ENCODE measurements around the gene PIP5K1C. TPM values are rescaled to one million over a fixed set of nuclear protein-coding genes. Genes with fewer than 3 reads are reported as not detected.

The PIP5K1C gene
- polyA plus RNA-seq, 1 donor from 2014 or later: 7.1 TPM

DNA sequence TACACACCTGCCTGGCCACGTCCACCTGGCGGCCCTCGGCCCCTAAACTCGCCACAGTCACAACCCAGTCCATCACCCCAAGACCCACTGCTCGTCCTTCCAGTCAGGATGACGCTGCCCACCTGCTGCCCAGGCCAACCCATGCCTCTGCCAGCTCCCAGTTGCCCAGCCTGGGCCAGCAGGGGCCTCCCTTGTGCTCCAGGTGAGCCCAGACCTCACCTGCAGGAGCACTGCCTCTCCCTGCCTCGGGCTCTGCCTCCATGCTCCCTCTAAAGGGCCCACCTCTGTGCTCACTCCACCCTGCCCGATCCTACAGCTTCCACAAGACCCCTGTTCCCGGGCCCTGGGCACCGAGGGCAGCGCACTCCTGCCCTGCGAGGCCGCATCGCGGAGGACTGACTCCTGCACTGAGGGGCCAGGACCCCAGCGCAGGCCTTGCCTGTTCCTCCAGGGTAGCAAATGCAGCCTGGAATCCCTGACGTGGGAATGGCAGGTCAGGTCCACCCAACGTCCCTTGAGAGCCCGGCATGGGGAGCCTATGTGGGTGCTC lies 65.7 kb downstream of the PIP5K1C start:
- Histone ChIP-seq H3K27ac (ENCODE audit: low read length) (no peak overlapping the region), H3K36me3 (ENCODE audit: insufficient read depth, low read length) (no peaks in the 10 kb centered on the region)
- TF ChIP-seq POLR2AphosphoS5 (IDR thresholded peaks at IDR 0.05) (no peak), SMC3 (conservative IDR thresholded peaks at IDR 0.05; ENCODE audit: poor library complexity) (no peak), EZH2 (IDR thresholded peaks at IDR 0.05; ENCODE audit: borderline replicate concordance, insufficient read depth, low read length, poor library complexity, severe bottlenecking) (no peak), EP300 (conservative IDR thresholded peaks at IDR 0.05; ENCODE audit: poor library complexity, severe bottlenecking) (no peak), TAF1 (IDR thresholded peaks at IDR 0.05; ENCODE audit: low read depth) (no peak), MXI1 (conservative IDR thresholded peaks at IDR 0.05; ENCODE audit: poor library complexity, severe bottlenecking) (no peak), RAD21 (conservative IDR thresholded peaks at IDR 0.05) (no peak)
- TF ChIP-seq, protein P1, sequence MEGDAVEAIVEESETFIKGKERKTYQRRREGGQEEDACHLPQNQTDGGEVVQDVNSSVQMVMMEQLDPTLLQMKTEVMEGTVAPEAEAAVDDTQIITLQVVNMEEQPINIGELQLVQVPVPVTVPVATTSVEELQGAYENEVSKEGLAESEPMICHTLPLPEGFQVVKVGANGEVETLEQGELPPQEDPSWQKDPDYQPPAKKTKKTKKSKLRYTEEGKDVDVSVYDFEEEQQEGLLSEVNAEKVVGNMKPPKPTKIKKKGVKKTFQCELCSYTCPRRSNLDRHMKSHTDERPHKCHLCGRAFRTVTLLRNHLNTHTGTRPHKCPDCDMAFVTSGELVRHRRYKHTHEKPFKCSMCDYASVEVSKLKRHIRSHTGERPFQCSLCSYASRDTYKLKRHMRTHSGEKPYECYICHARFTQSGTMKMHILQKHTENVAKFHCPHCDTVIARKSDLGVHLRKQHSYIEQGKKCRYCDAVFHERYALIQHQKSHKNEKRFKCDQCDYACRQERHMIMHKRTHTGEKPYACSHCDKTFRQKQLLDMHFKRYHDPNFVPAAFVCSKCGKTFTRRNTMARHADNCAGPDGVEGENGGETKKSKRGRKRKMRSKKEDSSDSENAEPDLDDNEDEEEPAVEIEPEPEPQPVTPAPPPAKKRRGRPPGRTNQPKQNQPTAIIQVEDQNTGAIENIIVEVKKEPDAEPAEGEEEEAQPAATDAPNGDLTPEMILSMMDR (IDR thresholded peaks at IDR 0.05; ENCODE audit: poor library complexity, severe bottlenecking): no peak
- TF ChIP-seq, protein P2, sequence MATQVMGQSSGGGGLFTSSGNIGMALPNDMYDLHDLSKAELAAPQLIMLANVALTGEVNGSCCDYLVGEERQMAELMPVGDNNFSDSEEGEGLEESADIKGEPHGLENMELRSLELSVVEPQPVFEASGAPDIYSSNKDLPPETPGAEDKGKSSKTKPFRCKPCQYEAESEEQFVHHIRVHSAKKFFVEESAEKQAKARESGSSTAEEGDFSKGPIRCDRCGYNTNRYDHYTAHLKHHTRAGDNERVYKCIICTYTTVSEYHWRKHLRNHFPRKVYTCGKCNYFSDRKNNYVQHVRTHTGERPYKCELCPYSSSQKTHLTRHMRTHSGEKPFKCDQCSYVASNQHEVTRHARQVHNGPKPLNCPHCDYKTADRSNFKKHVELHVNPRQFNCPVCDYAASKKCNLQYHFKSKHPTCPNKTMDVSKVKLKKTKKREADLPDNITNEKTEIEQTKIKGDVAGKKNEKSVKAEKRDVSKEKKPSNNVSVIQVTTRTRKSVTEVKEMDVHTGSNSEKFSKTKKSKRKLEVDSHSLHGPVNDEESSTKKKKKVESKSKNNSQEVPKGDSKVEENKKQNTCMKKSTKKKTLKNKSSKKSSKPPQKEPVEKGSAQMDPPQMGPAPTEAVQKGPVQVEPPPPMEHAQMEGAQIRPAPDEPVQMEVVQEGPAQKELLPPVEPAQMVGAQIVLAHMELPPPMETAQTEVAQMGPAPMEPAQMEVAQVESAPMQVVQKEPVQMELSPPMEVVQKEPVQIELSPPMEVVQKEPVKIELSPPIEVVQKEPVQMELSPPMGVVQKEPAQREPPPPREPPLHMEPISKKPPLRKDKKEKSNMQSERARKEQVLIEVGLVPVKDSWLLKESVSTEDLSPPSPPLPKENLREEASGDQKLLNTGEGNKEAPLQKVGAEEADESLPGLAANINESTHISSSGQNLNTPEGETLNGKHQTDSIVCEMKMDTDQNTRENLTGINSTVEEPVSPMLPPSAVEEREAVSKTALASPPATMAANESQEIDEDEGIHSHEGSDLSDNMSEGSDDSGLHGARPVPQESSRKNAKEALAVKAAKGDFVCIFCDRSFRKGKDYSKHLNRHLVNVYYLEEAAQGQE (IDR thresholded peaks at IDR 0.05; ENCODE audit: borderline replicate concordance): no peak

DNA sequence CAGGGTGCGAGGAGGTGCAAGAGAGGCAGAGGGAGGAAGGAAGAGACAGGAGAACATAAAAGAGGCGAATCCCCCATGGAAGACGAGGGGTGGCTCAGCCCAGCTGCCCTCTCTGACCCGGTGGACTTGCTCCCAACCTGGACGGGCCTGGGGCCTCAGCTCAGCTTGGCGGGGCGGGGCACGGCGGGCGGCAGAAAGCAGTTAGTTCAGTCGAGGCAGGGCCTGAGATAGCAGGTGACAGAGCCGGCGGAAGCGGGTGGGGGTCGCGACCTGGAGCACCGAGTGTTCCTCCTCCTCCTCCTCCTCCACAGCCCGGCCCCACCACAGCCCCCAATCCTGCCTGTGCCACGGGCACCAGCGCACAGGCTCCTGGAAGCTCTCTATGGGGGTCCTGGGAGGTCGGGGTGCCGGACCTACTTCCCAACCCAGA lies 66.7 kb downstream of the PIP5K1C start:
- no peak overlapping the region for H3K27ac ChIP-seq (ENCODE audit: low read length)

More for the DNA sequence above, 65.7 kb downstream of the PIP5K1C start:
- Histone ChIP-seq H3K4me2 (ENCODE audit: low read length) (no peak overlapping the region), H2AFZ (ENCODE audit: low read depth, low read length) (no peak overlapping the region), H4K20me1 (ENCODE audit: insufficient read depth) (no peaks in the 10 kb centered on the region), H3K9me2 (ENCODE audit: insufficient read depth, low read length) (no peaks in the 10 kb centered on the region), H3K9me3 (ENCODE audit: low read length) (no peaks in the 10 kb centered on the region), H3K4me3 (ENCODE audit: low read length) (no peak overlapping the region), H3K79me2 (replicated peaks; ENCODE audit: insufficient read depth, low read length) (no peaks in the 10 kb centered on the region), H3F3A (ENCODE audit: insufficient read depth, low read length, poor library complexity, severe bottlenecking) (no peaks in the 10 kb centered on the region), H3K27me3 (ENCODE audit: insufficient read depth, low read depth, low read length) (no peaks in the 10 kb centered on the region), H3K9ac (ENCODE audit: low read length) (no peak overlapping the region)

More for the DNA sequence above, 66.7 kb downstream of the PIP5K1C start:
- Histone ChIP-seq H3K9ac (ENCODE audit: low read length) (no peak overlapping the region), H4K20me1 (ENCODE audit: insufficient read depth) (no peaks in the 10 kb centered on the region), H3K36me3 (ENCODE audit: insufficient read depth, low read length) (no peaks in the 10 kb centered on the region), H3K27me3 (ENCODE audit: insufficient read depth, low read depth, low read length) (no peaks in the 10 kb centered on the region), H3K9me2 (ENCODE audit: insufficient read depth, low read length) (no peaks in the 10 kb centered on the region), H3K4me3 (ENCODE audit: low read length) (no peak overlapping the region), H3K79me2 (replicated peaks; ENCODE audit: insufficient read depth, low read length) (no peaks in the 10 kb centered on the region), H2AFZ (ENCODE audit: low read depth, low read length) (no peak overlapping the region), H3K9me3 (ENCODE audit: low read length) (no peaks in the 10 kb centered on the region), H3F3A (ENCODE audit: insufficient read depth, low read length, poor library complexity, severe bottlenecking) (no peaks in the 10 kb centered on the region), H3K4me2 (ENCODE audit: low read length) (no peak overlapping the region)
- TF ChIP-seq SMC3 (conservative IDR thresholded peaks at IDR 0.05; ENCODE audit: poor library complexity): no peak
